ENCODE results near the gene DNAJC17. TPM values are rescaled to one million over a fixed set of nuclear protein-coding genes. Genes with fewer than 3 reads are reported as not detected.

DNAJC17 gene
- polyA plus RNA-seq, 3 donors, result 15.7 to 31.6 (median 21.5) TPM

DNA sequence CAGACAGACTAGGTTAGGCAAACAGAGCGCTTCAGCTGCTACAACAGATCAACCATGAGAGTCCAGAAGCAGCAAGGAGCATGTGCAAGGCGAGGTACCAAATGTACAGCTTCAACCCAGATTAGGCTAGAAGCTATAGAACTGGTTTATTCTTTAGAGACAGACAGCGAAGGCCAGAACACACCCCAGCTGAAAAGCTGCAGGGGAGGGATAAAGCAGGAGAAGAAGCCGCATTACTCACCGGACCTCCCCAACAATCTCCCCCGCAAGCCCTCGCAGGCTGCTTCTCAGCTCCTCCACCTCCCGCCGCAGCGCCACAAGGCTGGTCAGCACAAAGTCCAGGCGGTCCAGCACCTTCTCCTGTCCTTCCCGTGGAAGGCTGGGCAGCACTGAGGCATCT, 55.5 kb downstream of the DNAJC17 start:
- Mint-ChIP-seq H3K36me3 (peaks cover 43 to 48% of the 10 kb centered on the region in 2 donors), H3K4me3 (no peak overlapping the region), H3K27me3 (ENCODE audit: low read depth in 3 of 3) (peaks cover 0 to 1% (median 0%) of the 10 kb centered on the region in 3 donors), H3K9me3 (peaks cover 0 to 1% (median 0%) of the 10 kb centered on the region in 7 donors), H3K27ac (no peak overlapping the region), H3K4me1 (peaks cover 20% of the 10 kb centered on the region)
- H3K9me3 ChIP-seq (replicated peaks in 1 of 2; ENCODE audit: control insufficient read depth in 1 of 2, insufficient read depth in 1 of 2, low read length in 2 of 2), result no peaks in the 10 kb centered on the region
- no peak for DNase-seq
- no peak overlapping the region for H3K4me3 ChIP-seq (replicated peaks in 1 of 3; ENCODE audit: low read depth in 2 of 3, low read length in 3 of 3)
- no peak overlapping the region for H3K9ac ChIP-seq (ENCODE audit: insufficient read depth, low read length, poor library complexity, severe bottlenecking)
- 100% methylated on average over 1 of the region's 12 CpGs for WGBS (ENCODE audit: insufficient coverage)
- no peak for TF ChIP-seq CTCF (IDR thresholded peaks at IDR 0.05)
- H3K27me3 ChIP-seq (ENCODE audit: control insufficient read depth in 2 of 2, insufficient read depth in 2 of 2, low read length in 2 of 2), result no peaks in the 10 kb centered on the region
- no peaks in the 10 kb centered on the region for H4K20me1 ChIP-seq (ENCODE audit: insufficient read depth, low read length)
- peaks cover 25 to 51% of the 10 kb centered on the region in 2 donors for H3K36me3 ChIP-seq (replicated peaks in 1 of 2; ENCODE audit: control insufficient read depth in 1 of 2, insufficient read depth in 2 of 2, low read length in 2 of 2)
- no peak overlapping the region for H2AFZ ChIP-seq (ENCODE audit: insufficient read depth, low read depth, low read length, poor library complexity, severe bottlenecking)
- peaks cover 34% of the 10 kb centered on the region for H3K79me2 ChIP-seq (ENCODE audit: insufficient read depth, low read length)
- intact Hi-C loops (cut with micrococcal nuclease), result loop anchor here in 1 of 2 donors (10.0 kb wide), 3 partner anchors 53 to 187 kb away; partner anchors contain the start of genes CCDC32, DNAJC17, RPUSD2 and ZFYVE19
- peaks cover 19 to 25% of the 10 kb centered on the region in 2 donors for H3K4me1 ChIP-seq (ENCODE audit: control insufficient read depth in 1 of 2, insufficient read depth in 2 of 2, low read length in 2 of 2)
- H3K27ac ChIP-seq (ENCODE audit: low read depth in 1 of 2, low read length in 2 of 2), result no peak overlapping the region
- no peak overlapping the region for H3K4me2 ChIP-seq (replicated peaks; ENCODE audit: extremely low read depth, low read length, poor library complexity, severe bottlenecking)

GRCh38 chr15:40750885-40751284, 56.4 kb downstream of the DNAJC17 start:
- peaks cover 0 to 1% (median 0%) of the 10 kb centered on the region in 3 donors for H3K27me3 Mint-ChIP-seq (ENCODE audit: low read depth in 3 of 3)
- peaks cover 0 to 1% (median 0%) of the 10 kb centered on the region in 7 donors for H3K9me3 Mint-ChIP-seq
- no peaks in the 10 kb centered on the region for H3K27me3 ChIP-seq (ENCODE audit: control insufficient read depth in 2 of 2, insufficient read depth in 2 of 2, low read length in 2 of 2)
- DNase-seq, result no peak
- peaks cover 26 to 33% of the 10 kb centered on the region in 2 donors for H3K4me1 ChIP-seq (ENCODE audit: control insufficient read depth in 1 of 2, insufficient read depth in 2 of 2, low read length in 2 of 2)
- no peak overlapping the region for H3K4me3 ChIP-seq (replicated peaks in 1 of 3; ENCODE audit: low read depth in 2 of 3, low read length in 3 of 3)
- peaks cover 34% of the 10 kb centered on the region for H3K79me2 ChIP-seq (ENCODE audit: insufficient read depth, low read length)
- H3K9me3 ChIP-seq (replicated peaks in 1 of 2; ENCODE audit: control insufficient read depth in 1 of 2, insufficient read depth in 1 of 2, low read length in 2 of 2), result no peaks in the 10 kb centered on the region
- TF ChIP-seq CTCF (IDR thresholded peaks at IDR 0.05), result no peak
- H3K27ac ChIP-seq (ENCODE audit: low read depth in 1 of 2, low read length in 2 of 2), result no peak overlapping the region
- no peak overlapping the region for H3K9ac ChIP-seq (ENCODE audit: insufficient read depth, low read length, poor library complexity, severe bottlenecking)
- H3K4me3 Mint-ChIP-seq, result no peak overlapping the region
- WGBS (ENCODE audit: insufficient coverage), result 100% methylated on average over 1 of the region's 4 CpGs
- peaks cover 25 to 51% of the 10 kb centered on the region in 2 donors for H3K36me3 ChIP-seq (replicated peaks in 1 of 2; ENCODE audit: control insufficient read depth in 1 of 2, insufficient read depth in 2 of 2, low read length in 2 of 2)
- H4K20me1 ChIP-seq (ENCODE audit: insufficient read depth, low read length), result no peaks in the 10 kb centered on the region
- H3K4me2 ChIP-seq (replicated peaks; ENCODE audit: extremely low read depth, low read length, poor library complexity, severe bottlenecking), result no peak overlapping the region
- H3K36me3 Mint-ChIP-seq, result peaks cover 43 to 48% of the 10 kb centered on the region in 2 donors
- peaks cover 28% of the 10 kb centered on the region for H3K4me1 Mint-ChIP-seq
- no peak overlapping the region for H3K27ac Mint-ChIP-seq
- intact Hi-C loops (cut with micrococcal nuclease), result loop anchor here in 1 of 2 donors (10.0 kb wide), 3 partner anchors 54 to 186 kb away; partner anchors contain the start of genes CCDC32, DNAJC17, RPUSD2 and ZFYVE19
- no peak overlapping the region for H2AFZ ChIP-seq (ENCODE audit: insufficient read depth, low read depth, low read length, poor library complexity, severe bottlenecking)

All from CD14-positive monocyte (primary cell).